Type B pancreatic cell (in vitro differentiated cells): ENCODE data around the gene RPL26. TPM values are rescaled to one million over a fixed set of nuclear protein-coding genes. Genes with fewer than 3 reads are reported as not detected.
"Not testable (repeated sequence)": the region's sequence is repeated elsewhere in the genome, so short reads cannot be mapped to it uniquely, and the experiment has no call there.

Experiments
- DNase-seq: peaks from one replicate; pipeline ENCODE4 v3.0.0; 2021; ENCODE audit warnings: mixed read lengths; ENCODE audit not compliant: unreplicated experiment; ENCODE audit errors: extremely low spot score
- H3K27ac Mint-ChIP-seq: 2 replicates; pipeline ENCODE4 v1.8.0; 2021; ENCODE audit warnings: mild to moderate bottlenecking, mixed read lengths
- H3K27me3 Mint-ChIP-seq: 2 replicates; pipeline ENCODE4 v1.8.0; 2021; ENCODE audit warnings: mixed read lengths
- H3K36me3 Mint-ChIP-seq: 2 replicates; pipeline ENCODE4 v1.8.0; 2021; ENCODE audit warnings: mixed read lengths
- H3K4me1 Mint-ChIP-seq: one replicate; pipeline ENCODE4 v1.8.0; 2021; ENCODE audit warnings: mixed read lengths; ENCODE audit not compliant: unreplicated experiment
- H3K4me3 Mint-ChIP-seq: 2 replicates; pipeline ENCODE4 v1.8.0; 2021; ENCODE audit warnings: mild to moderate bottlenecking, mixed read lengths
- H3K9me3 Mint-ChIP-seq: 2 replicates; pipeline ENCODE4 v1.8.0; 2021; ENCODE audit warnings: mixed read lengths
- total RNA-seq: library from RNA; stranded (reverse); gene quantifications from 2 replicates; pipeline ENCODE4 v1.2.1, GENCODE V29; 2021; ENCODE audit warnings: low replicate concordance
- TF ChIP-seq, protein P1 (sequence below): fragments of 200-600 bp; sonication (generic); conservative IDR thresholded peaks from 2 replicates; pipeline ENCODE4 v1.5.0; 2021; ENCODE audit warnings: antibody characterized with exemption, mild to moderate bottlenecking

RPL26 gene
- total RNA-seq, 1 donor from 2014 or later = 2,046 TPM

DNA sequence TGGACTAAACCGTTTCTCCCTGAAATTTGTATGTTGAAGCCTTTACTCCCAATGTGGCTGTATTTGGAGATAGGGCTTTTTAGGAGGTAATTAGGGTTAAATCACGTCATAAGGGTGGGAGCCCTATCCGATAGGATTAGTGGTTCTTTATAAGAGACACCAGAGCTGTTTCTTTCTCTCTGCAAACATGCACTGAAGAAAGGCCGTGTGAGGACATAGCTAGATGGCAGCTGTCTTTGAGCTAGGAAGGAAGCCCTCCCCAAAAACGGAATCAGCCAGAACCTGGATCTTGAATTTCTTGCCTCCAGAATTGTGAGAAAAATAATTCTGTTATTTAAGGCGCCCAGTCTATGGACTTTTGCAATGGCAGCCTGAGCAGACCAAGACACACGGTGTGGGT, 29.3 kb downstream of the RPL26 start:
- DNase-seq = no peak
- no peaks in the 10 kb centered on the region for H3K4me1 Mint-ChIP-seq
- TF ChIP-seq, protein P1, sequence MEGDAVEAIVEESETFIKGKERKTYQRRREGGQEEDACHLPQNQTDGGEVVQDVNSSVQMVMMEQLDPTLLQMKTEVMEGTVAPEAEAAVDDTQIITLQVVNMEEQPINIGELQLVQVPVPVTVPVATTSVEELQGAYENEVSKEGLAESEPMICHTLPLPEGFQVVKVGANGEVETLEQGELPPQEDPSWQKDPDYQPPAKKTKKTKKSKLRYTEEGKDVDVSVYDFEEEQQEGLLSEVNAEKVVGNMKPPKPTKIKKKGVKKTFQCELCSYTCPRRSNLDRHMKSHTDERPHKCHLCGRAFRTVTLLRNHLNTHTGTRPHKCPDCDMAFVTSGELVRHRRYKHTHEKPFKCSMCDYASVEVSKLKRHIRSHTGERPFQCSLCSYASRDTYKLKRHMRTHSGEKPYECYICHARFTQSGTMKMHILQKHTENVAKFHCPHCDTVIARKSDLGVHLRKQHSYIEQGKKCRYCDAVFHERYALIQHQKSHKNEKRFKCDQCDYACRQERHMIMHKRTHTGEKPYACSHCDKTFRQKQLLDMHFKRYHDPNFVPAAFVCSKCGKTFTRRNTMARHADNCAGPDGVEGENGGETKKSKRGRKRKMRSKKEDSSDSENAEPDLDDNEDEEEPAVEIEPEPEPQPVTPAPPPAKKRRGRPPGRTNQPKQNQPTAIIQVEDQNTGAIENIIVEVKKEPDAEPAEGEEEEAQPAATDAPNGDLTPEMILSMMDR = no peak
- peaks cover 4% of the 10 kb centered on the region for H3K27me3 Mint-ChIP-seq
- no peak overlapping the region for H3K4me3 Mint-ChIP-seq
- no peaks in the 10 kb centered on the region for H3K36me3 Mint-ChIP-seq
- H3K9me3 Mint-ChIP-seq = no peaks in the 10 kb centered on the region
- no peak overlapping the region for H3K27ac Mint-ChIP-seq

DNA sequence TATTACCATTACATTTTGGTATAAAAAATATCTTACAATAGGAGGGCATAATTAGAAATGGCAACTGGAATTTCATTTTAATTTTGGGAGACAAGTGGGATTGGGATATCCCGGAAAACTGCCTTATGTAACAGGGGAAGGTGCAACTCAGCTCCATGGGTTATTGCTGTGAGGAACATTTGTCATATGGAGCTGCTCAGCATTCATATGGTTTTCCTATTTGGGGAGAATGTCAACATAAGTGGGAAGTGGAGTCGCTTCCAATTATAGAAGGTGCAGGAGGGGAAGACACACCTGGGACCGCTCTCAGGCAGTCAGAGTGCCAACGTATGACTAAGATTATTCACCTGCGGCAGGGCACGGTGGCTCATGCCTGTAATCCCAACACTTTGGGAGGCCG, 32.7 kb downstream of the RPL26 start:
- TF ChIP-seq, protein P1 = no peak

DNA sequence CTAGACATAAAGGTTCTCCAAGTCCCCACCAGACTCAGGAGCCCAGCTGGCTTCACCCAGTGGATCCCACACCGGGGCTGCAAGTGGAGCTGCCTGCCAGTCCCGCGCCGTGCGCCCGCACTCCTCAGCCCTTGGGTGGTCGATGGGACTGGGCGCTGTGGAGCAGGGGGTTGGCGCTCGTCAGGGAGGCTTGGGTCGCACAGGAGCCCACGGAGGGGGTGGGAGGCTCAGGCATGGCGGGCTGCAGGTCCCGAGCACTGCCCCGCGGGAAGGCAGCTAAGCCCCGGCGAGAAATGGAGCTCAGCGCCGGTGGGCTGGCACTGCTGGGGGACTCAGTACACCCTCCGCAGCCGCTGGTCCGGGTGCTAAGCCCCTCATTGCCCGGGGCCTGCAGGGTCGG, 36.0 kb downstream of the RPL26 start:
- H3K9me3 Mint-ChIP-seq, DNase-seq, H3K4me3 Mint-ChIP-seq, H3K27ac Mint-ChIP-seq, H3K4me1 Mint-ChIP-seq, H3K36me3 Mint-ChIP-seq: not testable (repeated sequence)
- H3K27me3 Mint-ChIP-seq = peaks cover 32% of the 10 kb centered on the region

More for the DNA sequence above, 32.7 kb downstream of the RPL26 start:
- no peak for DNase-seq
- H3K27ac Mint-ChIP-seq = no peak overlapping the region
- peaks cover 24% of the 10 kb centered on the region for H3K27me3 Mint-ChIP-seq
- H3K36me3 Mint-ChIP-seq = no peaks in the 10 kb centered on the region
- H3K4me1 Mint-ChIP-seq = no peaks in the 10 kb centered on the region
- H3K9me3 Mint-ChIP-seq = no peaks in the 10 kb centered on the region
- H3K4me3 Mint-ChIP-seq = no peak overlapping the region

DNA sequence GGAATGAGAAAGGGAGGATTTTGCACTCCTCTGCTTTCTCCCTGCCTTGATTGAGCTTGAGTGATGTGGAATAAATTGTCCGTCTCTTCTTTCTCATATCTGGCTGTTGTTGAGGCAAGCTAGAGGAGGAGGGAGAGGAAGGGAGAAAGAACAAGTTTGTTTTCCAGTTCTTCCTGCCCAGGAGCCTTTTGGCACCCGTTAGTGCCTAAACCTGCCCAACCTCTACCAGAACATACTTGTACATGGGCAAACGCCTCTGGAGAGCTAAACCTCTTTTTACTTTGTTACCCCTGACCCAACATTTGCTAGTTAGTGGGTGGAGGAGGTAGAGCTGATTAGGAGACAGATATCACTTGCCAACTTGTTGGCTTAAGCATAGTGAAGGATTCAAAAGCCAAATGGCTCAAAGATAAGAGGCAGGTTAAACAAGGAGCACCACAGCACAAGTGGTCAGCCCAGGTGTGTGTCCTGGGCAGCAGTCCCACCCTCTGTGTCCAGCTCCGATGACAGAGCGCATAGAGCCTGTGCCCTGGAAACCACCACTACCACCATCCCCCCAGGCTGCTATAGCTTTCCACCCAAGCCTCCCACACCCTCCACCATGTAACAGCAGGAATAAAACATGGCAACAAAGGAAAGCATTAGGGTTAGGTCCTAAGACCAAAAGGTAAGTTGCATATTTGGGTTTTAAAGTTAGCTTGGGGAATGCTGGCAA, 36.9 kb downstream of the RPL26 start:
- H3K9me3 Mint-ChIP-seq = no peaks in the 10 kb centered on the region
- H3K27me3 Mint-ChIP-seq = peaks cover 32% of the 10 kb centered on the region
- H3K4me3 Mint-ChIP-seq = no peak overlapping the region
- H3K36me3 Mint-ChIP-seq = no peaks in the 10 kb centered on the region
- DNase-seq = no peak
- H3K4me1 Mint-ChIP-seq = peaks cover 4% of the 10 kb centered on the region
- TF ChIP-seq, protein P1 = no peak
- H3K27ac Mint-ChIP-seq = no peak overlapping the region

DNA sequence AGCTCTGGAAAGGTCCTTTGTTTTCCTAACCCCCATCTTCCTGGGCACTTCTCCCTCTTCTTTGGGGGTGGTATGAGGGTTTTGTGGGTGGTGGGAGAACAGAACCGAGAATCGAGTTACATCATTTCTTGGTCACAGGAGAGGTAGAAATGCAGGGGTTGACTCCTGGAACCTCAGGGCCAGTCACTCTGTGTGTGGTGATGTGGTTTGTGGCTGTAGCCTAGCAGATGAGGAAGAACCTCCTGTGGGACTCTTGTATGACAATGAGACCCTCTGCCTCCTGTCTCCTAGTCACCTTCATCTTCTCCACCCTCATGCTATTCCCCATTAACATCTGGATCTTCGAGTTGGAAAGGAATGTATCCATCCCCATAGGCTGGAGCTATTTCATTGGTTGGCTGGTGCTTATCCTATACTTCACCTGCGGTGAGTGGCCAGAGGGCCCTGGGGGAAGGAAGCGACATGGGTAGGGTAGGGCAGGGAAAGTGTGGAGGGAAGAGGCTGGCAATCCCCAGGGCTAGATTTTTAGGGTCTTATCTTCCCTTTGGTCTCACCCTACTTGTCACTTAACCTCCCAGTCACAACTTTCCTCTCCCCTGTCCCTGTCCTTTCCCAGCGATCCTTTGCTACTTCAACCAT, 37.8 kb downstream of the RPL26 start:
- Mint-ChIP-seq H3K36me3 (no peaks in the 10 kb centered on the region), H3K27me3 (peaks cover 32% of the 10 kb centered on the region), H3K27ac (no peak overlapping the region), H3K4me3 (no peak overlapping the region), H3K9me3 (no peaks in the 10 kb centered on the region), H3K4me1 (peaks cover 4% of the 10 kb centered on the region)
- DNase-seq = no peak
- TF ChIP-seq, protein P1 = no peak

DNA sequence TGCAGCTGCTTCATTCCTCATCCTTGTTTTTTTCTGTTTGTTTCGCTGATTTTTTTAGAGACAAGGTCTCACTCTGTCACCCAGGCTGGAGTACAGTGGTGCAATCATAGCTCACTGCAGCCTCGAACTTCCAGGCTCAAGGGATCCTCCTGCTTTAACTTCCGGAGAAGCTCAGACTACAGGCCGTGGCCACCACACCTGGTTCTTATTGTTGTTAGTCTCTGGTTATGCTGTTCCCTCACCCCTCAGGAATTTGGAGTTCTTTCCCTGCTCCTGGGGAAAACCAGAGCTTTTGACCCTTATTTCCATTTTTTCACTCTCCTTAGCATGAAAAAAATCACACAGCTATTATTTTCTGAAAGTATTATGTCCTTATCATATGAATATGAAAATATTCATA, 41.5 kb downstream of the RPL26 start:
- Mint-ChIP-seq H3K4me1 (peaks cover 9% of the 10 kb centered on the region), H3K4me3 (no peak overlapping the region), H3K27me3 (peaks cover 29% of the 10 kb centered on the region), H3K27ac (no peak overlapping the region), H3K9me3 (no peaks in the 10 kb centered on the region), H3K36me3 (no peaks in the 10 kb centered on the region)
- TF ChIP-seq, protein P1 = no peak
- no peak for DNase-seq
